Activated CD4-positive, alpha-beta memory T cell treated with anti-CD3 and anti-CD28 coated beads, Interleukin-2, amount 10 ng/mL, durations not matched to agents 7 days and 5 days (primary cell): ENCODE measurements around the gene KCNMA1. TPM values are rescaled to one million over a fixed set of nuclear protein-coding genes. Genes with fewer than 3 reads are reported as not detected.

Experiments used
- CTCF ChIA-PET: fragments of 350-600 bp; sonication (Branson Sonifier 250); formaldehyde crosslinking; loops from one replicate; lab custom pipeline; 2021; ENCODE audit warnings: antibody characterized with exemption, inconsistent platforms; lab: Charles Lee
- POLR2A ChIA-PET: fragments of 350-600 bp; sonication (Branson Sonifier 250); formaldehyde crosslinking; loops from one replicate; lab custom pipeline; 2021; ENCODE audit warnings: antibody characterized with exemption; lab: Charles Lee
- DNase-seq: peaks from one replicate; pipeline ENCODE4 v3.0.0-alpha.2; 2020
- H3K27ac Mint-ChIP-seq: one replicate; pipeline ENCODE4 v1.8.0; 2021; ENCODE audit warnings: mild to moderate bottlenecking, mixed read lengths
- H3K27me3 Mint-ChIP-seq: one replicate; pipeline ENCODE4 v1.8.0; 2021; ENCODE audit warnings: mixed read lengths
- H3K36me3 Mint-ChIP-seq: one replicate; pipeline ENCODE4 v1.8.0; 2021; ENCODE audit warnings: low read depth, mixed read lengths
- H3K4me1 Mint-ChIP-seq: one replicate; pipeline ENCODE4 v1.8.0; 2021; ENCODE audit warnings: mixed read lengths
- H3K4me3 Mint-ChIP-seq: one replicate; pipeline ENCODE4 v1.8.0; 2021; ENCODE audit warnings: mild to moderate bottlenecking, mixed read lengths
- H3K9me3 Mint-ChIP-seq: one replicate; pipeline ENCODE4 v1.8.0; 2021; ENCODE audit warnings: mixed read lengths
- total RNA-seq, 2 experiments: library from RNA; stranded (reverse); gene quantifications; one replicate each; pipeline ENCODE4 v1.2.3, GENCODE V29; 2021

Gene KCNMA1
- total RNA-seq, 2 experiments from 2014 or later: 0.25 to 0.38 TPM

GRCh38 chr10:77226452-77226851 is 411.2 kb downstream of the KCNMA1 start:
- Mint-ChIP-seq H3K4me1 (no peaks in the 10 kb centered on the region), H3K27me3 (no peaks in the 10 kb centered on the region), H3K9me3 (no peaks in the 10 kb centered on the region), H3K36me3 (no peaks in the 10 kb centered on the region), H3K4me3 (no peak overlapping the region), H3K27ac (no peak overlapping the region)
- ChIA-PET POLR2A (no interaction called here), CTCF (no interaction called here)
- DNase-seq: no peak

GRCh38 chr10:77226020-77226419 is 411.6 kb downstream of the KCNMA1 start:
- H3K4me3 Mint-ChIP-seq: no peak overlapping the region
- CTCF ChIA-PET: no interaction called here
- H3K27ac Mint-ChIP-seq: no peak overlapping the region
- H3K36me3 Mint-ChIP-seq: no peaks in the 10 kb centered on the region
- no peaks in the 10 kb centered on the region for H3K4me1 Mint-ChIP-seq
- H3K27me3 Mint-ChIP-seq: no peaks in the 10 kb centered on the region
- no peaks in the 10 kb centered on the region for H3K9me3 Mint-ChIP-seq
- DNase-seq: no peak
- POLR2A ChIA-PET: no interaction called here

GRCh38 chr10:77223526-77224460 is 413.8 kb downstream of the KCNMA1 start:
- CTCF ChIA-PET: no interaction called here
- no peaks in the 10 kb centered on the region for H3K9me3 Mint-ChIP-seq
- no peak overlapping the region for H3K27ac Mint-ChIP-seq
- H3K4me1 Mint-ChIP-seq: no peaks in the 10 kb centered on the region
- DNase-seq: no peak
- POLR2A ChIA-PET: no interaction called here
- H3K4me3 Mint-ChIP-seq: no peak overlapping the region
- H3K36me3 Mint-ChIP-seq: no peaks in the 10 kb centered on the region
- no peaks in the 10 kb centered on the region for H3K27me3 Mint-ChIP-seq

- Mint-ChIP-seq H3K36me3 (no peaks in the 10 kb centered on the region), H3K4me3 (no peak overlapping the region), H3K27ac (no peak overlapping the region), H3K9me3 (no peaks in the 10 kb centered on the region), H3K27me3 (no peaks in the 10 kb centered on the region), H3K4me1 (no peaks in the 10 kb centered on the region)
- DNase-seq: no peak
- ChIA-PET POLR2A (interaction anchor here (0.6 kb wide), 1 partner anchor 1805 kb away, joined by 3 read pairs; no protein-coding TSS in a partner anchor), CTCF (no interaction called here)
These were observed 417.5 kb downstream of the KCNMA1 start for GRCh38 chr10:77220150-77220549.

GRCh38 chr10:77219046-77219445 is 418.6 kb downstream of the KCNMA1 start:
- no peak overlapping the region for H3K4me3 Mint-ChIP-seq
- POLR2A ChIA-PET: no interaction called here
- no peaks in the 10 kb centered on the region for H3K27me3 Mint-ChIP-seq
- no peaks in the 10 kb centered on the region for H3K36me3 Mint-ChIP-seq
- DNase-seq: no peak
- H3K4me1 Mint-ChIP-seq: no peaks in the 10 kb centered on the region
- CTCF ChIA-PET: no interaction called here
- H3K27ac Mint-ChIP-seq: no peak overlapping the region
- no peaks in the 10 kb centered on the region for H3K9me3 Mint-ChIP-seq

GRCh38 chr10:77214799-77215198 is 422.8 kb downstream of the KCNMA1 start:
- CTCF ChIA-PET: no interaction called here
- Mint-ChIP-seq H3K27ac (no peak overlapping the region), H3K9me3 (no peaks in the 10 kb centered on the region), H3K36me3 (no peaks in the 10 kb centered on the region), H3K4me1 (no peaks in the 10 kb centered on the region), H3K27me3 (peaks cover 2% of the 10 kb centered on the region), H3K4me3 (no peak overlapping the region)
- POLR2A ChIA-PET: no interaction called here
- no peak for DNase-seq

GRCh38 chr10:77212632-77213031 is 425.0 kb downstream of the KCNMA1 start:
- no peak for DNase-seq
- Mint-ChIP-seq H3K27ac (no peak overlapping the region), H3K9me3 (no peaks in the 10 kb centered on the region), H3K4me3 (no peak overlapping the region), H3K36me3 (no peaks in the 10 kb centered on the region), H3K4me1 (no peaks in the 10 kb centered on the region), H3K27me3 (peaks cover 2% of the 10 kb centered on the region)
- ChIA-PET CTCF (no interaction called here), POLR2A (no interaction called here)

GRCh38 chr10:77210645-77211044 is 427.0 kb downstream of the KCNMA1 start:
- no peak for DNase-seq
- ChIA-PET CTCF (no interaction called here), POLR2A (no interaction called here)
- no peaks in the 10 kb centered on the region for H3K36me3 Mint-ChIP-seq
- H3K27me3 Mint-ChIP-seq: peaks cover 2% of the 10 kb centered on the region
- no peaks in the 10 kb centered on the region for H3K9me3 Mint-ChIP-seq
- H3K27ac Mint-ChIP-seq: no peak overlapping the region
- no peaks in the 10 kb centered on the region for H3K4me1 Mint-ChIP-seq
- H3K4me3 Mint-ChIP-seq: no peak overlapping the region

- Mint-ChIP-seq H3K36me3 (no peaks in the 10 kb centered on the region), H3K9me3 (no peaks in the 10 kb centered on the region), H3K27ac (no peak overlapping the region), H3K4me3 (no peak overlapping the region), H3K4me1 (no peaks in the 10 kb centered on the region), H3K27me3 (peaks cover 2% of the 10 kb centered on the region)
- CTCF ChIA-PET: no interaction called here
- POLR2A ChIA-PET: no interaction called here
- no peak for DNase-seq
These were observed 428.8 kb downstream of the KCNMA1 start for GRCh38 chr10:77208684-77209256.

- ChIA-PET CTCF (no interaction called here), POLR2A (no interaction called here)
- H3K4me3 Mint-ChIP-seq: no peak overlapping the region
- DNase-seq: no peak
- no peaks in the 10 kb centered on the region for H3K36me3 Mint-ChIP-seq
- H3K4me1 Mint-ChIP-seq: no peaks in the 10 kb centered on the region
- no peaks in the 10 kb centered on the region for H3K9me3 Mint-ChIP-seq
- peaks cover 2% of the 10 kb centered on the region for H3K27me3 Mint-ChIP-seq
- H3K27ac Mint-ChIP-seq: no peak overlapping the region
These were observed 429.8 kb downstream of the KCNMA1 start for GRCh38 chr10:77207828-77208185.

- ChIA-PET CTCF (no interaction called here), POLR2A (no interaction called here)
- Mint-ChIP-seq H3K4me1 (no peaks in the 10 kb centered on the region), H3K4me3 (no peak overlapping the region), H3K9me3 (no peaks in the 10 kb centered on the region), H3K27me3 (peaks cover 2% of the 10 kb centered on the region), H3K36me3 (no peaks in the 10 kb centered on the region), H3K27ac (no peak overlapping the region)
- DNase-seq: no peak
These were observed 430.3 kb downstream of the KCNMA1 start for GRCh38 chr10:77207182-77207827.

GRCh38 chr10:77205135-77205534 is 432.5 kb downstream of the KCNMA1 start:
- Mint-ChIP-seq H3K27ac (no peak overlapping the region), H3K4me1 (no peaks in the 10 kb centered on the region), H3K36me3 (no peaks in the 10 kb centered on the region), H3K9me3 (no peaks in the 10 kb centered on the region), H3K4me3 (no peak overlapping the region), H3K27me3 (no peaks in the 10 kb centered on the region)
- CTCF ChIA-PET: no interaction called here
- POLR2A ChIA-PET: no interaction called here
- no peak for DNase-seq

- no peaks in the 10 kb centered on the region for H3K27me3 Mint-ChIP-seq
- CTCF ChIA-PET: no interaction called here
These were observed 433.4 kb downstream of the KCNMA1 start for GRCh38 chr10:77204171-77204570.

More at GRCh38 chr10:77204171-77204570, 433.4 kb downstream of the KCNMA1 start:
- DNase-seq: no peak
- POLR2A ChIA-PET: no interaction called here
- Mint-ChIP-seq H3K27ac (no peak overlapping the region), H3K4me1 (no peaks in the 10 kb centered on the region), H3K36me3 (no peaks in the 10 kb centered on the region), H3K4me3 (no peak overlapping the region), H3K9me3 (no peaks in the 10 kb centered on the region)
